ENCODE results near the gene MAZ. TPM values are rescaled to one million over a fixed set of nuclear protein-coding genes. Genes with fewer than 3 reads are reported as not detected.

Gene MAZ
- total RNA-seq, 1 experiment from 2014 or later, result 426 TPM

GRCh38 chr16:29794231-29794710 lies 12.1 kb upstream of the MAZ start:
- DNase-seq (ENCODE audit: low read depth, low spot score) (no peak), ATAC-seq (no peak)
- Histone ChIP-seq H3K9me3 (ENCODE audit: control insufficient read depth, insufficient read depth, low read depth, low read length) (no peaks in the 10 kb centered on the region), H3K36me3 (ENCODE audit: control insufficient read depth, insufficient read depth, low read length) (peaks cover 9% of the 10 kb centered on the region), H3K27ac (ENCODE audit: low read length) (no peak overlapping the region), H3K27me3 (ENCODE audit: control insufficient read depth, insufficient read depth, low read length) (no peaks in the 10 kb centered on the region), H3K4me1 (ENCODE audit: control insufficient read depth, insufficient read depth, low read length) (peaks cover 12% of the 10 kb centered on the region), H3K4me3 (ENCODE audit: low read depth in 2 of 2, low read length in 2 of 2) (no peak overlapping the region)
- ChIA-PET CTCF (no interaction called here), POLR2A (interaction anchor here (0.8 to 1.5 kb wide), 2 partner anchors 10 kb away, joined by 3 to 14 read pairs; no protein-coding TSS in a partner anchor)
- no TSS peak for BruUV-seq (replicated peaks)
- intact Hi-C loops (cut with micrococcal nuclease; ENCODE audit: unreplicated experiment) (no loop called here), in situ Hi-C loops (cut with HindIII; ENCODE audit: low pct_unique_long_range_greater_than_20kb, low sequenced_read_pairs) (no loop called here)
- TF ChIP-seq POLR2AphosphoS5 (IDR thresholded peaks at IDR 0.05; ENCODE audit: low read depth, low read length) (no peak), CTCF (IDR thresholded peaks at IDR 0.05) (no peak), SIN3A (IDR thresholded peaks at IDR 0.05; ENCODE audit: borderline replicate concordance, insufficient read depth, low read depth, low read length) (no peak), REST (IDR thresholded peaks at IDR 0.05; ENCODE audit: insufficient read depth in 1 of 2, low read depth in 2 of 2, low read length in 1 of 2) (no peak), TCF7L2 (IDR thresholded peaks at IDR 0.05; ENCODE audit: low read depth, low read length) (no peak)

GRCh38 chr16:29802416-29802935 lies 3.9 kb upstream of the MAZ start:
- peaks cover 23% of the 10 kb centered on the region for H3K36me3 ChIP-seq (ENCODE audit: control insufficient read depth, insufficient read depth, low read length)
- H3K27me3 ChIP-seq (ENCODE audit: control insufficient read depth, insufficient read depth, low read length), result no peaks in the 10 kb centered on the region
- ChIA-PET CTCF (no interaction called here), POLR2A (no interaction called here)
- no TSS peak for BruUV-seq (replicated peaks)
- in situ Hi-C loops (cut with HindIII; ENCODE audit: low pct_unique_long_range_greater_than_20kb, low sequenced_read_pairs) (no loop called here), intact Hi-C loops (cut with micrococcal nuclease; ENCODE audit: unreplicated experiment) (no loop called here)
- TF ChIP-seq SIN3A (IDR thresholded peaks at IDR 0.05; ENCODE audit: borderline replicate concordance, insufficient read depth, low read depth, low read length) (no peak), REST (IDR thresholded peaks at IDR 0.05; ENCODE audit: insufficient read depth in 1 of 2, low read depth in 2 of 2, low read length in 1 of 2) (no peak), POLR2AphosphoS5 (IDR thresholded peaks at IDR 0.05; ENCODE audit: low read depth, low read length) (no peak), TCF7L2 (IDR thresholded peaks at IDR 0.05; ENCODE audit: low read depth, low read length) (no peak), CTCF (IDR thresholded peaks at IDR 0.05) (no peak)
- H3K9me3 ChIP-seq (ENCODE audit: control insufficient read depth, insufficient read depth, low read depth, low read length), result no peaks in the 10 kb centered on the region
- peak overlapping the region; percentile 97; the same call in 1 of the 2 replicates for H3K27ac ChIP-seq (ENCODE audit: low read length)
- no peak overlapping the region for H3K4me3 ChIP-seq (ENCODE audit: low read depth in 2 of 2, low read length in 2 of 2)
- H3K4me1 ChIP-seq (ENCODE audit: control insufficient read depth, insufficient read depth, low read length), result peaks cover 24% of the 10 kb centered on the region
- DNase-seq (ENCODE audit: low read depth, low spot score), result no peak
- ATAC-seq, result no peak
